ENCODE data around the gene MAJIN. TPM values are rescaled to one million over a fixed set of nuclear protein-coding genes. Genes with fewer than 3 reads are reported as not detected.

Gene MAJIN
- total and polyA plus RNA-seq, 9 of the 15 experiments (the other 6 are each of a cell fraction or from before 2014, with no cell fraction given) = 0.17 to 0.83 (median 0.24) TPM; not detected in 2

GRCh38 chr11:65016705-65017104 is 44.8 kb upstream of the MAJIN start:
- Histone ChIP-seq H3K4me2 (ENCODE audit: insufficient read depth, low read length) (no peak overlapping the region), H3K27me3 (ENCODE audit: control insufficient read depth in 2 of 2, insufficient read depth in 2 of 2, low read length in 2 of 2) (no peaks in the 10 kb centered on the region), H3K4me1 (replicated peaks in 1 of 2; ENCODE audit: control insufficient read depth in 2 of 2, insufficient read depth in 2 of 2, low read length in 2 of 2) (peaks cover 10 to 43% of the 10 kb centered on the region in 2 experiments; a peak in 4 of 5 replicates), H3K9ac (ENCODE audit: insufficient read depth in 1 of 2, low read depth in 2 of 2, low read length in 2 of 2) (peak overlapping the region in 1 of 2 experiments; percentile 1; a peak in 1 of 4 replicates), H3K27ac (ENCODE audit: extremely low read depth, low read depth, low read length) (no peak overlapping the region; the same call in 2 of the 3 replicates), H2AFZ (ENCODE audit: low read depth, low read length) (no peak overlapping the region), H4K20me1 (replicated peaks; ENCODE audit: control insufficient read depth, insufficient read depth, low read length) (no peaks in the 10 kb centered on the region), H3K4me3 (no peak overlapping the region), H3K9me3 (replicated peaks; ENCODE audit: control insufficient read depth, insufficient read depth, low read depth, low read length) (no peaks in the 10 kb centered on the region; the same call in 1 of the 2 replicates), H3K36me3 (ENCODE audit: control insufficient read depth, insufficient read depth, low read length) (peaks cover 38% of the 10 kb centered on the region; the same call in 2 of the 3 replicates), H3K79me2 (ENCODE audit: control insufficient read depth, insufficient read depth, low read length) (peaks cover 25% of the 10 kb centered on the region), H3K9me1 (ENCODE audit: control insufficient read depth, insufficient read depth, low read length) (peaks cover 4% of the 10 kb centered on the region)
- CTCF ChIA-PET (ENCODE audit: low intra/inter-chr PET ratio) = no interaction called here
- DNase-seq (ENCODE audit: extremely low read depth in 1 of 4, low spot score in 3 of 4) (peak in 1 of 4 experiments; percentile 43), FAIRE-seq (no peak), ATAC-seq (no peak)
- intact Hi-C loops (cut with micrococcal nuclease) = no loop called here
- BruUV-seq (replicated peaks) = no TSS peak
- WGBS (ENCODE audit: insufficient coverage, low coverage, missing lambda C conversion rate) = 63% methylated on average over 4 of the region's 4 CpGs
- in situ Hi-C loops (cut with MboI) = no loop called here
- POLR2A ChIA-PET = no interaction called here
- TF ChIP-seq NFE2 (IDR thresholded peaks at IDR 0.05; ENCODE audit: low read depth) (no peak), NCOA4 (IDR thresholded peaks at IDR 0.05; ENCODE audit: partially characterized antibody) (no peak), SOX6 (IDR thresholded peaks at IDR 0.05) (no peak), ZFP91 (CRISPR knock-in tag; IDR thresholded peaks at IDR 0.05) (no peak), TFAM (CRISPR knock-in tag; conservative IDR thresholded peaks at IDR 0.05) (no peak), CTCF (IDR thresholded peaks at IDR 0.05 in 2 of 3, conservative IDR thresholded peaks at IDR 0.05 in 1 of 3; ENCODE audit: insufficient read depth in 2 of 3, low read depth in 1 of 3, low read length in 3 of 3) (peak in 2 of 3 experiments; percentile 29 to 33; a peak in 2 of 6 replicates), ILF3 (IDR thresholded peaks at IDR 0.05; ENCODE audit: borderline replicate concordance) (no peak), JUN (IDR thresholded peaks at IDR 0.05; ENCODE audit: borderline replicate concordance, low read depth, low read length) (no peak), JUN (CRISPR knock-in tag; IDR thresholded peaks at IDR 0.05; ENCODE audit: borderline replicate concordance) (no peak), SUPT5H (IDR thresholded peaks at IDR 0.05) (no peak), LEF1 (IDR thresholded peaks at IDR 0.05) (no peak), KAT7 (CRISPR knock-in tag; IDR thresholded peaks at IDR 0.05; ENCODE audit: borderline replicate concordance) (no peak), MTF1 (CRISPR knock-in tag; IDR thresholded peaks at IDR 0.05; ENCODE audit: borderline replicate concordance) (no peak), SAP30 (IDR thresholded peaks at IDR 0.05; ENCODE audit: borderline replicate concordance, insufficient read depth, low read depth, low read length, poor library complexity, severe bottlenecking) (no peak), ZBTB12 (CRISPR knock-in tag; IDR thresholded peaks at IDR 0.05) (no peak)

Measured in K562 (cell line).